HepG2 (cell line): Measurements from ENCODE around the gene C1orf115. TPM values are rescaled to one million over a fixed set of nuclear protein-coding genes. Genes with fewer than 3 reads are reported as not detected.
A peak's percentile ranks its signal among the peaks of the same experiment; 100 is the strongest.

Source experiments
- ASH2L ChIP-seq: fragments of 300-600, 200-600 bp; sonication (generic); IDR thresholded peaks from 2 replicates; pipeline ENCODE4 v1.7.0; 2017; ENCODE audit warnings: low read depth, mild to moderate bottlenecking, moderate library complexity, mixed read lengths, low read length; ENCODE audit not compliant: insufficient read length
- ATF2 ChIP-seq: sonication (generic); formaldehyde crosslinking; IDR thresholded peaks from 2 replicates; pipeline ENCODE4 v1.4.0; 2020; ENCODE audit warnings: missing genetic modification reagents
- EP300 ChIP-seq, 3 experiments: sonication (generic) in 1 of 3; formaldehyde crosslinking in 1 of 3; IDR thresholded peaks; 2 replicates each; pipeline versions ENCODE4 v1.5.1 to v1.6.1; 2011 to 2020; ENCODE audit warnings: low read depth in 2 of 3, low read length in 2 of 3, borderline replicate concordance in 1 of 3, improper control_type of control experiment in 1 of 3, mild to moderate bottlenecking in 1 of 3, missing genetic modification reagents in 1 of 3, moderate library complexity in 1 of 3
- HMG20A ChIP-seq: IDR thresholded peaks from 2 replicates; pipeline ENCODE4 v1.6.1; 2016; ENCODE audit warnings: borderline replicate concordance
- KLF11 ChIP-seq: IDR thresholded peaks from 2 replicates; pipeline ENCODE4 v1.6.1; 2016; ENCODE audit warnings: missing compliant biosample characterization
- ZNF10 ChIP-seq: sonication (generic); formaldehyde crosslinking; IDR thresholded peaks from 2 replicates; pipeline ENCODE4 v1.4.0; 2020; ENCODE audit warnings: mild to moderate bottlenecking, low read depth, missing genetic modification reagents, borderline replicate concordance
- ZNF282 ChIP-seq: fragments of 450-650 bp; IDR thresholded peaks from 2 replicates; pipeline ENCODE4 v1.6.1; 2018; ENCODE audit not compliant: partially characterized antibody
- ZNF335 ChIP-seq: sonication (generic); formaldehyde crosslinking; IDR thresholded peaks from 2 replicates; pipeline ENCODE4 v1.4.0; 2020; ENCODE audit warnings: missing genetic modification reagents
- ZNF362 ChIP-seq: sonication (generic); formaldehyde crosslinking; IDR thresholded peaks from 2 replicates; pipeline ENCODE4 v1.4.0; 2020; ENCODE audit warnings: missing genetic modification reagents, mild to moderate bottlenecking, borderline replicate concordance
- ZNF513 ChIP-seq: sonication (generic); formaldehyde crosslinking; conservative IDR thresholded peaks from 2 replicates; pipeline ENCODE4 v1.5.0; 2020; ENCODE audit warnings: missing genetic modification reagents
- polyA plus RNA-seq, 8 experiments: library from polyadenylated mRNA; depleted of rRNA in 3 of 8; stranded (reverse) in 7 of 8; unstranded in 1 of 8; fragments of >200 nt; fragmentation: Illumina TruSeq in 4 of 8; extraction: Trizol in 4 of 8; gene quantifications; 2 replicates each; pipeline versions ENCODE4 v1.2.1 to v1.2.3, GENCODE V29; 2011 to 2016; ENCODE audit warnings: low read depth in 4 of 8, missing spikeins in 1 of 8, mixed read lengths in 1 of 8; ENCODE audit not compliant: insufficient read depth in 1 of 8
- total RNA-seq, 5 experiments: library from RNA; depleted of rRNA; stranded (reverse); fragments of >200 nt; fragmentation: Illumina TruSeq; extraction: Trizol; gene quantifications; 2 replicates each; pipeline ENCODE4 v1.2.3, GENCODE V29; 2016; ENCODE audit warnings: low read depth in 1 of 5
- TF ChIP-seq, protein P1 (sequence below): sonication (generic); formaldehyde crosslinking; IDR thresholded peaks from 2 replicates; pipeline ENCODE4 v1.5.0; 2020; ENCODE audit warnings: missing genetic modification reagents, mild to moderate bottlenecking, borderline replicate concordance
- TF ChIP-seq, protein P2 (sequence below): IDR thresholded peaks from 2 replicates; pipeline ENCODE4 v1.6.1; 2018; ENCODE audit warnings: missing genetic modification reagents
- TF ChIP-seq, protein P3 (sequence below): sonication (generic); formaldehyde crosslinking; IDR thresholded peaks from 2 replicates; pipeline ENCODE4 v1.4.0; 2020; ENCODE audit warnings: mild to moderate bottlenecking, missing genetic modification reagents

C1orf115 gene
- total and polyA plus RNA-seq, 2 of the 13 experiments (the other 11 are each of a cell fraction or from before 2014, with no cell fraction given), result 25.2 to 85.9 TPM

- TF ChIP-seq ZNF513 (CRISPR knock-in tag) (no peak), ZNF10 (CRISPR knock-in tag) (no peak), ZNF282 (no peak), ZNF335 (CRISPR knock-in tag) (no peak), EP300 (IDR thresholded peaks at IDR 0.05; ENCODE audit: low read depth in 2 of 2, low read length in 2 of 2) (0 out of 4 replicates have a peak, but pooled peaks of 1 of the 2 experiments have one; percentile 9), EP300 (CRISPR knock-in tag; IDR thresholded peaks at IDR 0.05; ENCODE audit: borderline replicate concordance) (no peak), ASH2L (no peak), ZNF362 (CRISPR knock-in tag) (no peak), HMG20A (no peak; the same call in 1 of the 2 replicates), ATF2 (CRISPR knock-in tag) (no peak), KLF11 (CRISPR knock-in tag) (no peak)
- TF ChIP-seq, protein P1, sequence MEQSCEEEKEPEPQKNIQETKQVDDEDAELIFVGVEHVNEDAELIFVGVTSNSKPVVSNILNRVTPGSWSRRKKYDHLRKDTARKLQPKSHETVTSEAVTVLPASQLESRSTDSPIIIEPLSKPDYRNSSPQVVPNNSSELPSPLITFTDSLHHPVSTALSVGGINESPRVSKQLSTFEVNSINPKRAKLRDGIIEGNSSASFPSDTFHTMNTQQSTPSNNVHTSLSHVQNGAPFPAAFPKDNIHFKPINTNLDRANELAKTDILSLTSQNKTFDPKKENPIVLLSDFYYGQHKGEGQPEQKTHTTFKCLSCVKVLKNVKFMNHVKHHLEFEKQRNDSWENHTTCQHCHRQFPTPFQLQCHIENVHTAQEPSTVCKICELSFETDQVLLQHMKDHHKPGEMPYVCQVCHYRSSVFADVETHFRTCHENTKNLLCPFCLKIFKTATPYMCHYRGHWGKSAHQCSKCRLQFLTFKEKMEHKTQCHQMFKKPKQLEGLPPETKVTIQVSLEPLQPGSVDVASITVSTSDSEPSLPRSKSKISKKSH (CRISPR knock-in tag), result no peak
- TF ChIP-seq, protein P2, sequence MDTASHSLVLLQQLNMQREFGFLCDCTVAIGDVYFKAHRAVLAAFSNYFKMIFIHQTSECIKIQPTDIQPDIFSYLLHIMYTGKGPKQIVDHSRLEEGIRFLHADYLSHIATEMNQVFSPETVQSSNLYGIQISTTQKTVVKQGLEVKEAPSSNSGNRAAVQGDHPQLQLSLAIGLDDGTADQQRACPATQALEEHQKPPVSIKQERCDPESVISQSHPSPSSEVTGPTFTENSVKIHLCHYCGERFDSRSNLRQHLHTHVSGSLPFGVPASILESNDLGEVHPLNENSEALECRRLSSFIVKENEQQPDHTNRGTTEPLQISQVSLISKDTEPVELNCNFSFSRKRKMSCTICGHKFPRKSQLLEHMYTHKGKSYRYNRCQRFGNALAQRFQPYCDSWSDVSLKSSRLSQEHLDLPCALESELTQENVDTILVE (CRISPR knock-in tag), result no peak
- TF ChIP-seq, protein P3, sequence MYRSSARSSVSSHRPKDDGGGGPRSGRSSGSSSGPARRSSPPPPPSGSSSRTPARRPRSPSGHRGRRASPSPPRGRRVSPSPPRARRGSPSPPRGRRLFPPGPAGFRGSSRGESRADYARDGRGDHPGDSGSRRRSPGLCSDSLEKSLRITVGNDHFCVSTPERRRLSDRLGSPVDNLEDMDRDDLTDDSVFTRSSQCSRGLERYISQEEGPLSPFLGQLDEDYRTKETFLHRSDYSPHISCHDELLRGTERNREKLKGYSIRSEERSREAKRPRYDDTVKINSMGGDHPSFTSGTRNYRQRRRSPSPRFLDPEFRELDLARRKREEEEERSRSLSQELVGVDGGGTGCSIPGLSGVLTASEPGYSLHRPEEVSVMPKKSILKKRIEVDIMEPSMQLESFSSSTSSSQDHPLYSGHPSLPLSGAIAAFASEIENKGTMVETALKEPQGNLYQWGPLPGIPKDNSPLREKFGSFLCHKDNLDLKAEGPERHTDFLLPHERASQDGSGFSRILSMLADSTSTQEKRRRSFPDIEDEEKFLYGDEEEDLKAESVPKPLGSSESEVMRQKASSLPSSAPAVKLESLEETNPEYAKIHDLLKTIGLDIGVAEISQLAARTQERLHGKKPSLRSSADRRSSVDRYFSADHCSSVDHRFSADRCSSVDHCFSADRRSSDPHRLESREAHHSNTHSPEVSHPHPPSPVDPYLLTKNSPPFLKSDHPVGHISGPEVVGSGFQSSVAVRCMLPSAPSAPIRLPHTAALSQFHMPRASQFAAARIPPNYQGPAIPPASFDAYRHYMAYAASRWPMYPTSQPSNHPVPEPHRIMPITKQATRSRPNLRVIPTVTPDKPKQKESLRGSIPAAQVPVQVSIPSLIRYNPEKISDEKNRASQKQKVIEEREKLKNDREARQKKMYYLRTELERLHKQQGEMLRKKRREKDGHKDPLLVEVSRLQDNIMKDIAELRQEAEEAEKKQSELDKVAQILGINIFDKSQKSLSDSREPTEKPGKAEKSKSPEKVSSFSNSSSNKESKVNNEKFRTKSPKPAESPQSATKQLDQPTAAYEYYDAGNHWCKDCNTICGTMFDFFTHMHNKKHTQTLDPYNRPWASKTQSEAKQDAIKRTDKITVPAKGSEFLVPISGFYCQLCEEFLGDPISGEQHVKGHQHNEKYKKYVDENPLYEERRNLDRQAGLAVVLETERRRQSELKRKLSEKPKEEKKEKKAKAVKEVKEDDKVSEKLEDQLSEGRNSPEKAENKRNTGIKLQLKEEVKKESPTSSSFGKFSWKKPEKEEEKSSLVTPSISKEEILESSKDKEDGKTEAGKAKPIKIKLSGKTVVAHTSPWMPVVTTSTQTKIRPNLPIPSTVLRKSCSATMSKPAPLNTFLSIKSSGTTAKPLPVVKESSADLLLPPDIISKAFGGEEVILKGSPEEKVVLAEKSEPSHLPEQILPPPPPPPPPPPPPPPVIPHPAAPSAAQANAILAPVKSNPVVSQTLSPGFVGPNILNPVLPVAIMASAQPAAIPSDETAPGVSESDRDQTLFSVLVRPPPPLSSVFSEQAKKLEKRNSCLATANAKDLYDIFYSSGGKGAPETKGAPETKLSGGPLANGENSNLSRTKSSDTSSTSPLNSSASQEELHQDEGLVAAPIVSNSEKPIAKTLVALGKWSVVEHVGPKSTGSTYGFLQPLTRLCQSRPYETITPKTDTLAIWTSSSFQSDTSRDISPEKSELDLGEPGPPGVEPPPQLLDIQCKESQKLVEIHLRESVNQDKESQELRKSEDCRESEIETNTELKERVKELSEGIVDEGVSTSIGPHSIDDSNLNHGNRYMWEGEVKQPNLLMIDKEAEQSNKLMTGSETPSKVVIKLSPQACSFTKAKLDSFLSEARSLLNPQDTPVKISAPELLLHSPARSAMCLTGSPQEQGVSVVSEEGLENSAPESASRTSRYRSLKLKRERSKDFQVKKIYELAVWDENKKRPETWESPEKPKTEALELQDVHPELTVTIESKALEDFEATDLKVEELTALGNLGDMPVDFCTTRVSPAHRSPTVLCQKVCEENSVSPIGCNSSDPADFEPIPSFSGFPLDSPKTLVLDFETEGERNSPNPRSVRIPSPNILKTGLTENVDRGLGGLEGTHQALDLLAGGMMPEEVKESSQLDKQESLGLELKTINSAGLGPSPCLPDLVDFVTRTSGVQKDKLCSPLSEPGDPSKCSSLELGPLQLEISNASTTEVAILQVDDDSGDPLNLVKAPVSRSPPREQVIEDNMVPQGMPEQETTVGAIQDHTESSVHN (CRISPR knock-in tag), result no peak
Observed at GRCh38 chr1:220733086-220733601, 43.0 kb downstream of the C1orf115 start (continued).
